Esophagus muscularis mucosa (tissue), 4 donors: ENCODE measurements around the gene LRP1. TPM values are rescaled to one million over a fixed set of nuclear protein-coding genes. Genes with fewer than 3 reads are reported as not detected.

Source experiments
- DNase-seq: peaks from one replicate; pipeline ENCODE4 v3.0.0-alpha.2; 2017; ENCODE audit errors: extremely low spot score
- H3K27ac ChIP-seq, 4 donors: fragments of 200-600 bp; sonication (generic); replicated peaks in 1 of 4; 1 replicate in 3 of 4; 2 replicates in 1 of 4; pipeline ENCODE4 v1.5.1; 2016 to 2019; ENCODE audit warnings: mild to moderate bottlenecking in 1 of 4
- H3K27me3 ChIP-seq, 4 donors: fragments of 200-600 bp; sonication (generic); one replicate each; pipeline versions ENCODE4 v1.5.1 to v1.6.0; 2016 to 2019
- H3K36me3 ChIP-seq, 4 donors: fragments of 200-600 bp; sonication (generic); one replicate each; pipeline ENCODE4 v1.5.1; 2016 to 2019
- H3K4me1 ChIP-seq, 4 donors: fragments of 200-600 bp; sonication (generic); one replicate each; pipeline ENCODE4 v1.5.1; 2016 to 2019
- H3K4me3 ChIP-seq, 4 donors: fragments of 200-600 bp; sonication (generic); 1 replicate in 2 of 4; 2 replicates in 2 of 4; pipeline ENCODE4 v1.5.1; 2016 to 2019; ENCODE audit warnings: mild to moderate bottlenecking in 4 of 4, moderate library complexity in 1 of 4
- H3K9me3 ChIP-seq, 4 donors: fragments of 200-600 bp; sonication (generic); 1 replicate in 3 of 4; 2 replicates in 1 of 4; pipeline ENCODE4 v1.5.1; 2016 to 2019
- CTCF ChIP-seq, 3 experiments: fragments of 200-600 bp in 2 of 3; fragments of 450-650 bp in 1 of 3; sonication (generic) in 2 of 3; IDR thresholded peaks; one replicate each; pipeline ENCODE4 v1.5.1; 2017 to 2019; ENCODE audit warnings: antibody characterized with exemption in 3 of 3, mild to moderate bottlenecking in 2 of 3, moderate library complexity in 1 of 3
- EP300 ChIP-seq: sonication (generic); formaldehyde crosslinking; IDR thresholded peaks from one replicate; pipeline ENCODE4 v1.6.1; 2017; ENCODE audit warnings: antibody characterized with exemption
- POLR2A ChIP-seq: fragments of 450-650 bp; IDR thresholded peaks from one replicate; pipeline ENCODE4 v1.6.1; 2017; ENCODE audit warnings: antibody characterized with exemption, moderate library complexity, mild to moderate bottlenecking, low read depth
- POLR2AphosphoS5 ChIP-seq, 2 donors: sonication (generic); formaldehyde crosslinking; IDR thresholded peaks; one replicate each; pipeline ENCODE4 v1.6.1; 2017; ENCODE audit warnings: antibody characterized with exemption in 2 of 2
- WGBS: methylation state at CpG from one replicate; pipeline ENCODE4 v1.1.5; 2018; 5-methylcytosine and 5-hydroxymethylcytosine counted together
- intact Hi-C: fragments of 100-400 bp; cut with DNase I; formaldehyde crosslinking; loops from one replicate; pipeline ENCODE4 v1.15.1; 2023
- total RNA-seq, 4 donors: library from RNA; depleted of rRNA; stranded (reverse); fragments of >200 nt; gene quantifications; one replicate each; pipeline versions ENCODE4 v1.1.0 to v1.2.1, GENCODE V29; 2016

LRP1 gene
- total RNA-seq, 4 donors from 2014 or later: 203 to 338 (median 250) TPM

- TF ChIP-seq POLR2A: no peak
- TF ChIP-seq CTCF (IDR thresholded peaks at IDR 0.05): no peak
- TF ChIP-seq EP300: no peak
- TF ChIP-seq POLR2AphosphoS5 (IDR thresholded peaks at IDR 0.05): no peak
- Histone ChIP-seq H3K36me3 (peaks cover 72 to 100% (median 95%) of the 10 kb centered on the region in 4 donors), H3K4me1 (peaks cover 5 to 11% (median 9%) of the 10 kb centered on the region in 4 donors), H3K9me3 (no peaks in the 10 kb centered on the region), H3K4me3 (no peak overlapping the region), H3K27me3 (no peaks in the 10 kb centered on the region), H3K27ac (no peak overlapping the region)
- intact Hi-C loops: no loop called here
- WGBS: 86% methylated on average over 14 of the region's 19 CpGs
- no peak for DNase-seq
These were observed 65.5 kb downstream of the LRP1 start for GRCh38 chr12:57193706-57194245.

- intact Hi-C loops: no loop called here
These were observed 66.0 kb downstream of the LRP1 start for GRCh38 chr12:57194253-57194652.

GRCh38 chr12:57195186-57195585 lies 66.9 kb downstream of the LRP1 start:
- Histone ChIP-seq H3K36me3 (peaks cover 81 to 100% (median 98%) of the 10 kb centered on the region in 4 donors), H3K27me3 (no peaks in the 10 kb centered on the region), H3K4me3 (no peak overlapping the region), H3K4me1 (peaks cover 3 to 5% (median 4%) of the 10 kb centered on the region in 4 donors), H3K27ac (no peak overlapping the region), H3K9me3 (no peaks in the 10 kb centered on the region)
- intact Hi-C loops: no loop called here
- TF ChIP-seq POLR2AphosphoS5 (IDR thresholded peaks at IDR 0.05) (no peak), CTCF (IDR thresholded peaks at IDR 0.05) (no peak), POLR2A (no peak), EP300 (no peak)
- no peak for DNase-seq
- 87% methylated on average over 19 of the region's 19 CpGs for WGBS

More at GRCh38 chr12:57194253-57194652, 66.0 kb downstream of the LRP1 start:
- TF ChIP-seq EP300: no peak
- TF ChIP-seq CTCF (IDR thresholded peaks at IDR 0.05): no peak
- TF ChIP-seq POLR2A: no peak
- no peak for TF ChIP-seq POLR2AphosphoS5 (IDR thresholded peaks at IDR 0.05)
- H3K27me3 ChIP-seq: no peaks in the 10 kb centered on the region
- DNase-seq: no peak
- H3K4me3 ChIP-seq: no peak overlapping the region
- H3K27ac ChIP-seq: no peak overlapping the region
- peaks cover 76 to 100% (median 95%) of the 10 kb centered on the region in 4 donors for H3K36me3 ChIP-seq
- no peaks in the 10 kb centered on the region for H3K9me3 ChIP-seq
- WGBS: 88% methylated on average over 5 of the region's 18 CpGs
- peaks cover 5 to 11% (median 9%) of the 10 kb centered on the region in 4 donors for H3K4me1 ChIP-seq

- 84% methylated on average over 18 of the region's 34 CpGs for WGBS
- H3K27ac ChIP-seq: no peak overlapping the region
- H3K4me3 ChIP-seq: no peak overlapping the region
- intact Hi-C loops: no loop called here
- DNase-seq: no peak
- TF ChIP-seq POLR2AphosphoS5 (IDR thresholded peaks at IDR 0.05) (no peak), CTCF (IDR thresholded peaks at IDR 0.05) (no peak), EP300 (no peak), POLR2A (no peak)
- no peaks in the 10 kb centered on the region for H3K27me3 ChIP-seq
- H3K9me3 ChIP-seq: no peaks in the 10 kb centered on the region
- peaks cover 87 to 100% (median 99%) of the 10 kb centered on the region in 4 donors for H3K36me3 ChIP-seq
- H3K4me1 ChIP-seq: no peaks in the 10 kb centered on the region
These were observed 67.5 kb downstream of the LRP1 start for GRCh38 chr12:57195611-57196371.
